ENCODE data around the gene DGKE. TPM values are rescaled to one million over a fixed set of nuclear protein-coding genes. Genes with fewer than 3 reads are reported as not detected.

The DGKE gene
- total and polyA plus RNA-seq, 2 of the 8 experiments (the other 6 are each of a cell fraction or from before 2014, with no cell fraction given), result 1.7 to 7.4 TPM

GRCh38 chr17:56894859-56895455 lies 61.0 kb downstream of the DGKE start (continued):
- TF ChIP-seq CHD7 (IDR thresholded peaks at IDR 0.05; ENCODE audit: insufficient replicate concordance, low read length), result no peak
- no peak for TF ChIP-seq CHD2 (IDR thresholded peaks at IDR 0.05; ENCODE audit: low read length)
- no peak for TF ChIP-seq JUND (IDR thresholded peaks at IDR 0.05; ENCODE audit: low read length)
- TF ChIP-seq POLR2AphosphoS5 (IDR thresholded peaks at IDR 0.05; ENCODE audit: low read depth, low read length), result no peak
- no peak for TF ChIP-seq RNF2 (IDR thresholded peaks at IDR 0.05; ENCODE audit: borderline replicate concordance, low read depth, low read length, missing control alignments, poor library complexity, severe bottlenecking)
- TF ChIP-seq EGR1 (IDR thresholded peaks at IDR 0.05; ENCODE audit: borderline replicate concordance, low read depth, low read length), result no peak
- no peak for TF ChIP-seq ATF3 (IDR thresholded peaks at IDR 0.05; ENCODE audit: insufficient read depth, low read depth, low read length)
